Measurements from ENCODE around the gene FSD2.
A peak's percentile ranks its signal among the peaks of the same experiment; 100 is the strongest.

FSD2 gene

GRCh38 chr15:82805994-82806406 is at the start of gene FSD2:
Gene FSD2 (minus strand): TSS chr15:82806069. CDS start chr15:82787390, 18,679 bp downstream.
- DNase-seq: no peak

GRCh38 chr15:82854554-82854953 is 48.7 kb upstream of the FSD2 start:
- DNase-seq: no peak

GRCh38 chr15:82852941-82853561 is 47.2 kb upstream of the FSD2 start:
- DNase-seq: no peak

GRCh38 chr15:82851981-82852511 is 46.2 kb upstream of the FSD2 start:
- DNase-seq: no peak

GRCh38 chr15:82851306-82851850 is 45.5 kb upstream of the FSD2 start:
- DNase-seq: no peak

- no peak for DNase-seq
Observed at GRCh38 chr15:82850731-82851130, 44.9 kb upstream of the FSD2 start.

- DNase-seq: peak; percentile 32
Observed at GRCh38 chr15:82849556-82850512, 44.0 kb upstream of the FSD2 start.

GRCh38 chr15:82848241-82848993 is 42.5 kb upstream of the FSD2 start:
- no peak for DNase-seq

- no peak for DNase-seq
Observed at GRCh38 chr15:82847703-82848102, 41.8 kb upstream of the FSD2 start.

- DNase-seq: no peak
Observed at GRCh38 chr15:82846621-82847020, 40.8 kb upstream of the FSD2 start.

GRCh38 chr15:82845686-82846085 is 39.8 kb upstream of the FSD2 start:
- DNase-seq: no peak

- no peak for DNase-seq
Observed at GRCh38 chr15:82843566-82843965, 37.7 kb upstream of the FSD2 start.

GRCh38 chr15:82840166-82840565 is 34.3 kb upstream of the FSD2 start:
- no peak for DNase-seq

GRCh38 chr15:82839136-82839535 is 33.3 kb upstream of the FSD2 start:
- no peak for DNase-seq

GRCh38 chr15:82838096-82838735 is 32.3 kb upstream of the FSD2 start:
- DNase-seq: no peak

GRCh38 chr15:82835391-82835917 is 29.6 kb upstream of the FSD2 start:
- DNase-seq: no peak

GRCh38 chr15:82833362-82833682 is 27.5 kb upstream of the FSD2 start:
- no peak for DNase-seq

GRCh38 chr15:82832601-82833361 is 26.9 kb upstream of the FSD2 start:
- DNase-seq: no peak

GRCh38 chr15:82831894-82832600 is 26.2 kb upstream of the FSD2 start:
- DNase-seq: no peak

- no peak for DNase-seq
Observed at GRCh38 chr15:82830427-82831173, 24.7 kb upstream of the FSD2 start.

Measured in NCI-H1048 (cell line).